ENCODE measurements around the gene GSE1.

The GSE1 gene

DNA sequence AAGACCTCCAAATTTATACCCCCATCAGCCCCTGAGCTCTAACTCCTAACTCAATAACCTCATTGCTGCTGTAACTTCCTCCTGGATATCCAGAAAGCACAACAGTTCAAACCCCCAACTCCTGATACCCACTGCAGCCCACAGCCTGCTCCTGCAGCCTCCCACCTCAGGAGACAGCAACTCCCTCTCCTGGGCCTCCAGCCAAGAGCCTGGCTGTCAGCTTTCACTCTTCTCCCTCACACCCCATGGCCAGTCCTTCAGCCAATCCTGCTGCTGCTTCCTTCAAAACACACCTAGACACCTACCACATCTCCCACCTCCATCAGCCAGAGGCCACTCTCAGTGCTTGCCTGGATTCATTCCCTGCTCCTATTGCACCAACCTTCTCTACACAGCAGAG is 70.2 kb downstream of the GSE1 start:
- DNase-seq, result no peak

DNA sequence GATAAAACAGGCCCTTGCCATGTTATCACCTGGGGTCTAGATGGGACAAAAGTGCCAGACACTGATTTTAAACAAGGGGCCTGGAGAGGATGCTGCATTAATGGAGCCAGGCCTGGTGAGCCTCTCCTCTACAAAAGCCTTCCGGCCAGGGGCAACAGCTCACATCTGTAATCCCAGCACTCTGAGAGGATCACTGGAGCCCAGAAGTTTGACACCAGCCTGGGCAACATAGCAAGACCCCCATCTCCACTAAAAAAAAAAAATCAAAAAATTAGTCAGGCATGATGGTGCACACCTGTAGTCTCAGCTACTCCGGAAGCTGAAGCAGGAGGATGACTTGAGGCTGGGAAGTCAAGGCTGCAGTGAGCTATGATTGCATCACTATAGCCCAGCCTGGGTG is 72.1 kb downstream of the GSE1 start:
- no peak for DNase-seq

DNA sequence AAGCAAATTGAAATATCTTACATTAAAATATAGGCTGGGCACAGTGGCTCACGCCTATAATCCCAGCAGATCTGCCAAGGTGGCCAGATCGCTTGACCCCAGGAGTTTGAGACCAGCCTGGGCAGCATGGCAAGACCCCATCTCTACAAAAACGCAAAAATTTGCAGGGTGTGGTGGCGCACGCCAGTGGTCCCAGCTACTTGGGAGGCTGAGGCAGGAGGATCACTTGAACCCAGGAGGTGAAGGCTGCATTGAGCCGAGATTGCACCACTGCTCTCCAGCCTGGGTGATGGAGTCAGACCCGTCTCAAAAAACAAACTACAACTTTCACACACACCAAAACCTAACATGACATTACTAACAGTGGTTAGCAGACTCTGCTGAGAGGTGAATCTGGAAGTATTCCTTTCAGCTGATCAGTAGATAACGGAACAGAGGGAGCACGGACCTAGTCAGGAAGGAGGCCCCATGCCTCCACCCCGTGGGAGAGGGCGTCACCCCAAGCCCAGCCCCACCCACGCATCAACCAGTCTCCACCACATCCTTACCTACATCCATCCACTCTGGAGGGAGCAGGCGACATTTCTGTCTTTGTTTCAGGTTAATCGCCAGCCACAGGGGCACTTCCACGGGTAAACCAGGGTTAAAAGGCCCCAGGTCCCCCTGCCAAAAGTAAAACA is 73.9 kb downstream of the GSE1 start:
- DNase-seq, result no peak

DNA sequence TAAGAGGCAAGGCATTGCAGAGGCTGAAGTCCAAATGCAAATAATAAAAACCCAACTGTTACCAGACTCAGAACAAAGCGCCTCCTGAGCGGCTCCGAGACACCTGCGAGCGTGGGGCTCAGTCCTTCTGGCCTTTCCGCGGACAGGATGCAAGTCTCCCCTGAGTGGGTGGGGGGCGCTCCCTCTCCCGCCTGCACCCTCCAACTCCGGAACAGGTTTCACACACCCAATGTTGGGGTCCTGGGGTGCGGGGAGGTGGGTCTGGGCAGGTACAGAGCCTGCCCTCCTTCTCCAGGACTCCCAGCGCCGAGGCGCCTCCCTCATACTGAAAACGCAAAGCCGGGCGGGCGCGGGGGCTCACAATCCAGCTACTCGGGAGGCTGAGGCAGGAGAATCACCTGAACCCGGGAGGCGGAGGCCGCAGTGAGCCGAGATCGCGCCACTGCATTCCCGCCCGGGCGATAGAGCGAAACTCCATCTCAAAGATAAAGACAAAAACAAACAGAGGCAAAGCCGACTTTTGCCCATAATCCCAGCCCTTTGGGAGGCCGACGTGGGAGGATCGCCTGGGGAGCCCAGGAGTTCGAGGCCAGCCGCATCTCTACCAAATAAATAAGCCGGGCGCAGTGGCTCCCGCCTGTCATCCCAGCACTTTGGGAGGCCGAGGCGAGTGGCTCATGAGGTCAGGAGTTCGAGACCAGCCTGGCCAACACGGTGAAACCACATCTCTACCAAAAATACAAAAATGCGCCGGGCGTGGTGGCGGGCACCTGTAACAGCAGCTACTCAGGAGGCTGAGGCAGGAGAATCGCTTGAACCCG is 74.7 kb downstream of the GSE1 start:
- no peak for DNase-seq

DNA sequence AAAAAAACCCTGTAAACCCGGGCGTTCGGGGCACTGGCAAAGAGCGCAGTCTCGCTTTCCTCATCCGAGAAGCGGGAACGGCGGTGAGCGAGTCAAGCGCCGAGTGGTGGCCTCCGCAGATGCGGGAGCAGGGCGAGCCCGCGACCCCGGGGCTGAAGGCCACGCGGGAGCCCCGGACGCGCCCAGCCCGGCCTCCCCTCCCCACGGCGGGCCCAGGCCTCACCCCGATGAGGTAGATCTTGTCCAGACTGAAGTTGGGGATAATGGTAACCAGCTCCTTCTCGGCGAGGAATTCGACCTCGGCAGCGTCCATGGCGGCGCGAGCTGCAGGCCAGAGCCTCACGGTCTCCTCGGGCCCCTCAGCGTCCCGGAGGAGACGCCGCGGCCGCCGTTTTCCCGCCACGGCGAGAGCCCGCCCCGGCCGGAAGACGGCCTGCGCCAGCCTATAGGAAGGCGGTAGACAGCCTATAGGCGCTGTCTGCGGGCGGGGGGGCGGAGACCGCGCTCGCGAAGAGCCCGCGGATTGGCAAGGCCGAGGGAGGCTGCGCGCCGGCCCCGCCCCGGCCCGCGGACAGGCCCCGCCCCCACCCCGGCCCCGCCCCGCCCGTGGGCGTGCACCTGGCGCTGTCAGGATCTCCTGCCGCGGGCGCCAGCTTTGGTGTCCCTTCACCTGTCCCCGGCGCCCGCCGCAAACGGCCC is 75.6 kb downstream of the GSE1 start, which contains the start of gene GINS2:
GINS2 (minus strand) TSS at position 369 of the 699 bp plus-strand sequence; CDS start at position 313, 56 bp downstream.
- peak; percentile 92 for DNase-seq

DNA sequence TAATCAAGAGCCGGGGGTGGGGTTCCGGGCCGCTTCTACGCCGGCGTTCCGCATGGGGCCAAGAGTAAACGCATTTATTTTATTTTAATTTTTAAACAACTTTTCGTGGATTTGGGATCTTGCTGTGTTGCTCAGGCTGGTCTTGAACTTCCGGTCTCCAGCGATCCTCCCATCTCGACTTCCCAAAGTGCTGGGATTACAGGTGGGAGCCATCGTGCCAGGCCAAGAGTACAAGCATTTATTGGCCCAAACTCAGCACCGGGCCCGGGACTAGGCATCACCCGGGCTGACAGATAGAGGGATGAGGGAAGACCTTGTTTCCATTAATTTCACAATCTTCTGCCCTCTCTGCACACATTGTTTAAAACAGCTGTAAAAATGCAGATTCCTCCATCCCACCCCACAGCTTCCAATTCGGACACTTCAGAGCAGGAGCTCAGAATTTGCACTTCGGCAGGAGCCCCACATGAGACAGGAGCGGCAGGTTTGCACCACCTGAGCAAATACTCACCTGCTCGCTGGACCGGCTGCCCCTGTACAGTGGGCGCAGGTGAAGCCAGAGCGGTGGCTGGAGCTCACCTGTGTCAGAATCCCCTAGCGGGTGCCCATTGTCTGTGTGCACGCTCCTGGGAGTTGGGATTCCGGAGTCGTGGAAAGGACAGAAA is 76.3 kb downstream of the GSE1 start:
- DNase-seq, result no peak

DNA sequence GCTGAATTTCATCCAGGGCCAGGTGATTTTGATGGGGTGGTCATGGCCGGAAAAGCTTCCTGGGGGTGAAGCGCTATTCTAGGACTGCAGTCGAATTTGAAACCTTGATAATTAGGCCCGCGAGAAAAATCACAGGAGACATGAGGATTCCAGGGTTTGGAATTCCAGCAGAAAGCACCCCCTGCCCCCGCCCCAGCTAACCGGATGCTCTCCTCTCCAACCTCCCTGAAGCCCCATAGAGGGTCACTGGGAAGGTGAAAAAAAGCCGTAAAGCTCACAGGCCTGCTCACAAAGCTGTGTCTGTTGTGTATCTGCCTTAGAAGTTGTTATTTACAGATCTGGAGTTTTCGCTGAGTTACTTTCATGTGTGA is 76.8 kb downstream of the GSE1 start:
- DNase-seq, result no peak

DNA sequence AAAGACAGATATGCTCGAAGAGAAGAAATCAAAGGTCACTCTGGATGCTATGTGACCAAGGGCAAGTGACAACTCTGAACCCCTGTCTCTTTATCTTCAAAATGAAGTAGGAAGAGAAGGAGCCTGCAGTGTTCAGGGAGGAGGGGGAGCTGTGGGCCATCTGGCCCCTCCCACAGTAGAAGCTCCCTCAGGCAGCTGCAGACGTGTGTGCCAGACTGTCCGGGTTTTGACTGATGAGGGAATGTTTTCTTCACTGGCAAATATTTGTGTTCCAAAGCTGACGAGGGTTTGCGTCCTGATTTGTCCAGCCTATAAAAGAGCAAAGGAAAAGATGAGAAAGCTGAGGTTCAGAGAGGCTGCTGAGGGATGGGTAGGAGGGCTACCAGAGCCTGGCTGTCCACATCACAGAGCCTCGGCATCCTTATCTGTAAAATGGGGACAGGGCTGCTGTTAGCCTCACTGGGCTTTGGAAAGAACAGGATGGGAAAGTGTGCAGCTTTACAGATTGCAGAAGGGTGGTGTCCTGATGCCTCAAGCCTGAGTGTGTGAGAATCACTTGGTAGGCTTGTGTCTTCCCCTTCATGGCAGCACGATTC is 77.4 kb downstream of the GSE1 start:
- no peak for DNase-seq

DNA sequence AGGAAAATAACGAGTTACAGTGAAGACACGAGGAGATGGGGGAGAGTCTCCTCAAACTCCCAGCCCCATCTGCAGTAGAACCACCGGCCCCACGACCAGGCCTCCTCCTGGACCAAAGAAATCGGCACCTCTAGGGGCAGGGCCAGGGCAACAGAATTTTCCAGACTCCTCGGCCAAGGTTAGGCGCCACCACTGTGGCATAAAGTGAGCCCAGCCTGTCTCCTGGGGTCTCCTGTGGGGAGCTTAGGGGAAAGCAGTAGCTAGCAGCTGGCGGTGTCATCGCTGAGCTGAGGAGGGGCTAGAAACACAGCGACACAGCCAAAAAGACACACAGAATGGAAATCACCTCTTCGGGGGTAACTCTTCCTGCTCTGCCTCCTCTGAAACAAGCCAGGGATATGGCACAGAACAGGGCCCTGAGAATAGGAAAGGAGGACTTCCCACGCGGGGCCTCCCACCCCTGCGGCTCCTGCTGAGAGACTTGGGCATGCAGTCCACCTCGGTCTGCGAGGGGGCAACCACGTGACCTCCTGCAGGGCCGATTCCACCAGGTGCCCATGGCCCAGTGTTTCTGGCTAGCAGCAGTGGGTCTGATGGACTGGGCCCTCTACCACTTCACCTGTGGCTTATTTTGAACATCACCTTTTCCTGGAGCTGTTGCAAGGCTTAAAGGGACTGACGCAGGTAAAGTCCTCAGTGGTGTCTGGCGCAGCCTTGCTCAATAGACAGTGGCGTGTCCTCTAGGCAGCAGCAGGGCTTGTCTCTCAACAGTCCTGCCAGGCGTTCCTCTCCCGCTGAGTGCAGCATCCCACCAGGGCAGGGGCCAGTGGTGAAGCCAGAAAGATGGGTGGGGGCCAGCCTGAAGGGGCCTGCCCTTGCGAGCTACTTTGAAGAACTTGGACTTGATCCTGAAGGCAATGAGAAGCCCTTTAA is 82.3 kb downstream of the GSE1 start:
- no peak for DNase-seq

DNA sequence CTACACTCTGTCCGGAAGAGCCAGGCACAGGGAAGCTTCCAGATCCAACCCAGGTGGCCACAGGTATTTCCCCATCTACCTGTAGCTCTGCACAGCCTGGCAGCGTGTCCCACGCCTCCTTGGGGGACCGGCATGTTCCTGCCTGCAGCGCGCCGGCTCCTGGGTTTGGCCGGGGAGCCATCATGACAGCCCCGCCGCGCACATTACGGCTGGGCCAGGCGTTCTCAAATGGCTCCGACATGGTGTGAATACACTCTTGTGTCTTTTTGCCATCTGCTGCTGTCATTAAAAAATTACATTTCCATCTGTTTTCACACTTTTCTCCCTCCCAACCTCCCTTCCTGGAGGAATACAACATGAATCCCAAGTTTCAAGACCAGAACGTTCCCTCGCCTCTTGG is 83.7 kb downstream of the GSE1 start:
- no peak for DNase-seq

DNA sequence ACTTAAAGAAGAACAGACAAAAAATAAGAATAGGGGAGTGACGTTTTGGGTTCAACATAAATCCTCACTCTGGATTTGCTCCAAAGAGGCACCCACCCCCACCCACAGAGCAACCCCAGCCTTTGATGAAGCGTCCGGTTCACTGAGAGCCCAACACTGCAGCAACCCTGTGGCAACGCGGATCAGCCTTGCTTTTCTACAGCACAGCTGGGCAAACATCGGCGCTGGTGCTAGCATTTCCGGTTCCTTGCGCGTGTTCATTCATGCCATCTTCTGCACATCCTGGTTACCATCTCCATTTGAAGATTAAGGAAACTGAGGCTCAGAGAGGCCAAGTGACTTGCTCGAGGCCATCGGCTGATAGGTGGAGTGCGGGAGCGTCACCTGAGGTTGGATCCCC is 84.3 kb downstream of the GSE1 start:
- DNase-seq, result no peak

DNA sequence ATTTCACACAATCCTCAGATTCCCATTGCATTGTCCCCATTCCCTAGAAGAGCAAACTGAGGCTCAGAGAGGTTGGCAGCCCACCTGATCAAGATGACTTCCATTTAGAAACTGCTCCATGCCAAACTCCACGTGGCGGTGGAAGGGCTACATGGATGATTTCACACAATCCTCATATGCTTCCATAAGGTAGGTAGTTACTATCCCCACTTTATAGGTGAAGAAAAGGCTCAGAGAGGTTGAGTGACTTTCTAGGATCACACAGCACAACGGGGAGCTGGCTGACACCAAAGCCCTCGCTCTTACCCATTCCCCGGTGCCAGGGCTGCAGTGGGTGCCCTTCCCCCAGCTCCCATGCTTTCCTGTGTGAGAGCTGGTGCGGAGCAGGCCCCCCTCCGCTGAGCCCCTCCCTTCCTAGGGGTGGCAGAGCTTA is 85.4 kb downstream of the GSE1 start:
- no peak for DNase-seq

DNA sequence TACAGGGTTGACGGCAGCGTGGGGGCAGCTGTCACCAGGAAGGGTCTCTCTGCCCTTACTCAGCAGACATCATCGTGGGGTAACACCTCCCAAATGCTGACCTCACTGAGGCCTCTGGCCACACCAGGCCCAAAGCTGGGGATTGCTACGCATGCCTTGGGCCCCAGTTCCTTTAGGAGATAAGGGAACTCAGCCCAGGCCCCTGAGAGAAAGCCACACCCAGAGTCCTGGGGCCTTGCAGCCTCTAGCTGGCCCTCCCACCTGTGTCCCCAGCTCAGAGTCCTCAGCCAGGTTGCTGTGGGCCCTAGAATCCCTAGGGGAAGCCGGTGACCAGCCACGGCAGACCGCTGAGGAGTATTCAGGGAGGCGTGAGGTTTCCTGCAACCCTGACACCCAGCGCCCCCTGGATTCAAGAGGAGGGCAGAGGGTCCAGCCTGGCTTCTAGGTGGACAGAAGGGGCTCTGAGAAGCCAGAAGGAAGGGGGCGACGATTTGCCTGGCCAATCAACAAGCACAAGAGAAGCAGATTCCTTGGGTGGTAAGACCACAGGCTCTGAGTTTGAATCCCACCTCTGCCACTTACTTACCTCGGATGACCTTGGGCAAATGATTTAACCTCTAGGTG is 85.9 kb downstream of the GSE1 start:
- DNase-seq, result peak; percentile 10

DNA sequence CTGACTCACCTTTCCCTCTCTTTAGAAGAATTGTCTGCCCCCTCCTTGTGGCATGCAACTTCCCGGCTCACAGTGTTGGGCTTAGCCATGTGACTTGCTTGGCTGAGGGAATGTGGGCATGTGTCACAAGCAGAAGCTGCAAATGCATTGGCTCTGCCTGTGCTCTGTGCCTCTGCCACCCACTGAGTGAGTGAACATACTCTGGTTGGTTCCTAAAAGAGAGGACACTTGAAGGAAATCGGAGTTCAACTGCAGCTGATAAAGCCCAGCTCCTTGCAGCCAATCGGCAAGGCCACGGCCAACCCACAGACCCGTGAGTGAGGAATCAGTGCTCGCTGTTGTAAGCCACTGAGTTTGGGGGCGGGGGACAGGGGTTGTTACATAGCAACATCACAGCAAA is 86.5 kb downstream of the GSE1 start:
- DNase-seq, result peak; percentile 77

DNA sequence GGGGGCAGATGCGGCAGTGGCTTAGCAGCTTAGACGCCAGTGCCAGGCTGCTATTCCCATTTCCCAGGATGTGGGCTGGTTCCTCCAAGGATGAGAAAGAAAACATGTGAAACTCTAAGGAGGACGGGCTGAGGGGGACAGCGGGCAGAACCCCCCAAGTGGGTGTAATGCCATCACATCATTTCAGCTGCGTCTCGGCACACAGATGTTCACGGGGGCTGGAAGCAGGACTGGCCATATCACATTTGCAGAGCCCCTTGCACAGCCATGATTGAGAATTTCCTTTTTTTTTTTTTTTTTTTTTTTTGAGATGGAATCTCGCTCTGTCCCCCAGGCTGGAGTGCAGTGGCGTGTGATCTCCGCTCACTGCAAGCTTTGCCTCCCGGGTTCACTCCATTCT is 90.9 kb downstream of the GSE1 start:
- no peak for DNase-seq

DNA sequence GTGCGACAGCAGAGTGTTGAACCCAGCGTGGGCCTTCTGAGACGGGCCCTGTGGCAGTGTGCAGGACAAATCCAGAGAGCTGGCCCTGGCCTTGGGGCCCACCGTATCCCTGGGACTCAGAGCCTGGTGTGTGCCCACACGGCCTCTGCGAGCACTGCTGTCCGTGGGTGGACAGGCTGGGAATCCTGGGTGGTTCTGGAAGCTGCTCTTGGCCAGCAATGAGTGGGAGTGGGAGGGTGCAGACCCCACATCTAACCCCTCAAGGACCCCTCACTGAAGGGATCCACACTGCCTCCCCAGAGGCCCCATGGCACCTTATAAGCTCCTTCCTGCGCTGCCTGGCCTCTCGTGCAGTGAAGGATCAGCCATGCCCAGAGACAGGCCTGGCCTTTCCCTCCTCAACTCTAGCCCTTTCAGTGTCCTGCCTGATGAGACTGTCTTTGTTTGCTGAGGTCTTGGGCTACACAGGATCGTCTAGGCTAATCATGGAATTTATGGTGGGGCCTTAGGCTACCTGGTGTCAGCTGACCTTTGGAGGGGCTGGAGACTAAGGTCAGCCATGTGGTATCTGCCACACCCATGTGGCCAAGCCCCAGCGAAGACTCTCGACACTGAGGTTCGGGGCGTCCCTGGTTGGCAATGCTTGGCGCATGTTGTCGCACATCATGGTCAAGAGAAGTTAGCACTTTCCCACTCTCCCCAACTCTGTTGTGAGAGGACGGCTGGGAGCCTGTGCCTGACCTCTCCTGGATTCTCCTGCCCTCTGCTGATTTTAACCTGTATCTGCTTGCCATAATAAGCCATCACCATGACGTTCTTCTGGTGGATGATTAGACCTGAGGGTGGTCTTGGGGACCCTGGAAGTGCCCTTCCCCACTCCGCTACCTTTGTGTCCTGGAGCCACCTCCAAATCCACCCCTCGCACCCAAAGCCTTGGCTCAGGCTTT is 92.1 kb downstream of the GSE1 start:
- DNase-seq, result no peak

DNA sequence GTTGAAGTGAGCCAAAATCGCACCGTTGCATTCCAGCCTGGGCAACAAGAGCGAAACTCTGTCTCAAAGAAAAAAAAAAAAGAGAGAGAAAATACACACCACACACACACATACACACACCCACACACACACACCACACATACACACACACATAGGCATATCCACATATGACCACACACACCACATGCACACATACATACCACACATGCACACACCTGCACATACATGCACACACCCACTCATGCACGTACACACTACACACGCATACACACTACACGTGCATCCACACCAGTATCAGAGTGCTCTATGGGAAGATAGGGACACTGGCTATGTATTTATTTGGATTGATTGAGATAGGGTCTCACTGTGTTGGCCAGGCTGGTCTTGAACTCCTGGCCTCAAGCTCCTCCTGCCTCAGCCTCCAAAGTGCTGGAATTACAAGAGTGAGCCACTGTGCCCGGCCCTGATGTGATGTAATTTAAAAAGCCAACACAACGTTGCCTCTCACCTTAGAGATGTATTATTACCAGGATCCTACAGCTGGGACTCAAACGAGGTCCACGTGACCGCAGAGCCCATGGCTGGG is 93.4 kb downstream of the GSE1 start:
- DNase-seq, result no peak

DNA sequence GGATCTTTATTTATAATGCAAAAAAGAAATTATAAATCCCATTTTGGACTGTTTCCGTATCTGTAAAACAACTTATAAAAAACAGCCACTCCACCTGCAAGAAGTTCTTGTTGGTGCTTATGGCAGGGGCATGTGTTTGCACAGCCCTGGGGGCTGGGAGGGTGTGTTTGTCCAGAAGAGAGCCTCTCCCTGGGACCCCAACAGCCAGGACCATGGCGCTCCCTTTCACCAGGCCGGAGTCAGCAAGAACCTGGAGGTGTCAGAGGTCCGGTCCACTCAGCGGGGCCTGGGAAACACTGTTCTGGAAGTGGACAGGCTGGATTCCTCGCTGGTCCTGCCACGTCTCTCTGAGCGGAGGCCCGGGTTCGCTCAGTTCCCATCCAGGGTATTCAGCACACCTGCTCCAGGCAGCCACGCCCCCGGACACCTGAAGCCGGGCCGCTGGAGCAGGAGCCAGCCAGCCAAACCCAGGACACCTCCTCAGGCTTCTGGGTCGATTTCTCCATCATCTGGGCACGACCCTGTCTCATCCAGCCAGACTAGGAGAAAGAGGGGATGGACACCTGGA is 94.5 kb downstream of the GSE1 start:
- no peak for DNase-seq

DNA sequence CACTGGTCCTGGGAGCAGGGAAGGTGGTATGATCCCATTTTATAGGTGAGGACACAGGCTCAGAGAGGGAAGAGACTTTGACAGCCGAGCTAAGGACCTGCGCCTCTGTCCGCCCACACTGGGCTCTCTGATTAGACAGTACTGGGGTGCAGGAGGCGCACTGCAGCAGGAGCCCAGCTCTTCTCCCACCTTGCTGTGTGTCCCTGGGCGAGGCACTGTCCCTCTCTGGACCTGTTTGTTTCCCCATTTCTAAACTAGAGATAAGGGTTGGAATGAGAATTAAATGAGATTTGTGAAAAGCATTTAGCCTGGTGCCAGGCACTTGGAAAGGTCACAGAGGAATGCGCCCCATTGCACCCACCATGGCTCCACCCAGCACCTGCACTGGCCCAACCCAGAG is 95.2 kb downstream of the GSE1 start:
- DNase-seq, result no peak

All from inflammatory macrophage treated with lipopolysaccharide for 4 hours (primary cell).